Duodenal mucosa (tissue), 2 donors: ENCODE data around the gene THOC5.

Experiments used
- H3K27ac ChIP-seq: one replicate; pipeline ENCODE4 v1.7.0; 2013; ENCODE audit warnings: low read depth, low read length
- H3K27me3 ChIP-seq, 2 donors: one replicate each; pipeline ENCODE4 v1.7.0; 2013; ENCODE audit warnings: low read length in 2 of 2, control low read depth in 1 of 2; ENCODE audit not compliant: insufficient read depth in 2 of 2, control insufficient read depth in 1 of 2
- H3K36me3 ChIP-seq, 2 donors: one replicate each; pipeline ENCODE4 v1.7.0; 2013; ENCODE audit warnings: low read length in 2 of 2, control low read depth in 1 of 2; ENCODE audit not compliant: insufficient read depth in 2 of 2, control insufficient read depth in 1 of 2
- H3K4me1 ChIP-seq, 2 donors: one replicate each; pipeline ENCODE4 v1.7.0; 2013; ENCODE audit warnings: low read length in 2 of 2, control low read depth in 1 of 2; ENCODE audit not compliant: insufficient read depth in 2 of 2, control insufficient read depth in 1 of 2
- H3K4me3 ChIP-seq, 2 donors: one replicate each; pipeline ENCODE4 v1.7.0; 2013; ENCODE audit warnings: low read length in 2 of 2, low read depth in 1 of 2
- H3K9ac ChIP-seq, 2 donors: one replicate each; pipeline ENCODE4 v1.7.0; 2013; ENCODE audit warnings: low read length in 2 of 2, low read depth in 1 of 2
- H3K9me3 ChIP-seq, 2 donors: one replicate each; pipeline ENCODE4 v1.7.0; 2013; ENCODE audit warnings: low read length in 2 of 2, control low read depth in 1 of 2; ENCODE audit not compliant: control insufficient read depth in 1 of 2

The THOC5 gene

GRCh38 chr22:29484642-29485041 is 68.9 kb downstream of the THOC5 start:
- H3K36me3 ChIP-seq: no peaks in the 10 kb centered on the region
- H3K9me3 ChIP-seq: no peaks in the 10 kb centered on the region

DNA sequence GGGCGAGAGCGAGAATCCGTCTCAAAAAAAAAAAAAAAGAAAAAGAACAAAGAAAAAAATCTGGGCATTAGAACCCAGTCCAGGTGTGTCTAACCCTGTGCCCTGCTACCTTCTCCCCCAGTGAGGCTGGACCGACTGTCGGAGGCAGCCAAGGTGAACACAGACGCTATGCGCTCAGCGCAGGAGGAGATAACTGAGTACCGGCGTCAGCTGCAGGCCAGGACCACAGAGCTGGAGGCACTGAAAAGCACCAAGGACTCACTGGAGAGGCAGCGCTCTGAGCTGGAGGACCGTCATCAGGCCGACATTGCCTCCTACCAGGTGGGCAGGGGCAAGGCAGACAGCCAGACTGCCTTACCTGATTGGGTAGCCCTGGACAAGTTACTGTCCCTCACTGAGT is 70.3 kb downstream of the THOC5 start:
- Histone ChIP-seq H3K27me3 (peaks cover 25 to 37% of the 10 kb centered on the region in 2 donors), H3K9ac (no peak overlapping the region), H3K4me3 (no peak overlapping the region), H3K36me3 (no peaks in the 10 kb centered on the region), H3K9me3 (no peaks in the 10 kb centered on the region), H3K27ac (no peak overlapping the region), H3K4me1 (no peaks in the 10 kb centered on the region)

More at GRCh38 chr22:29484642-29485041, 68.9 kb downstream of the THOC5 start:
- Histone ChIP-seq H3K27ac (no peak overlapping the region), H3K9ac (no peak overlapping the region), H3K4me1 (no peaks in the 10 kb centered on the region), H3K27me3 (peaks cover 14 to 26% of the 10 kb centered on the region in 2 donors), H3K4me3 (no peak overlapping the region)

GRCh38 chr22:29482726-29483125 is 70.8 kb downstream of the THOC5 start:
- no peak overlapping the region for H3K4me3 ChIP-seq
- no peaks in the 10 kb centered on the region for H3K9me3 ChIP-seq
- H3K27ac ChIP-seq: no peak overlapping the region
- H3K4me1 ChIP-seq: no peaks in the 10 kb centered on the region
- peaks cover 25 to 43% of the 10 kb centered on the region in 2 donors for H3K27me3 ChIP-seq
- H3K9ac ChIP-seq: no peak overlapping the region
- no peaks in the 10 kb centered on the region for H3K36me3 ChIP-seq

DNA sequence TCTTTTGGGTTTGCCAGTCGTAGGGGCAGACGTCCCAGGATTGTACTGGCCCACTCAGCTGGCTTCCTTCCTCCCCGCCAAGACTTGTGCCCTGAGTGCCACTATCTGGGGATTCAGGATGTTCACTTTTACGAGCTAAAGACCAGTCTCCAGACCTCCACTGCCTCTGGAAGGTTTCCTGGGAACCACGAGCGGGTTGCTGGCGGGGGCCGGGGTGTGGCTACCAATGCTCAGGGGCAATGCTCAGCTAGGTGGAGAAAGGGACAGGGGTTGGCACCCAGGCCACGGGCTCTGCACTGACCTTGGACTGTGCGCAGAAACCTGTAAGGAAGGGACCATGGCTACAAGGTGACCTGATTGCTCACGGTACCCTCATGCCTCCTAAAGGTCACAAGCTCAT is 71.3 kb downstream of the THOC5 start:
- Histone ChIP-seq H3K4me3 (no peak overlapping the region), H3K4me1 (no peaks in the 10 kb centered on the region), H3K36me3 (no peaks in the 10 kb centered on the region), H3K27me3 (peaks cover 25 to 46% of the 10 kb centered on the region in 2 donors), H3K9me3 (no peaks in the 10 kb centered on the region), H3K9ac (no peak overlapping the region), H3K27ac (no peak overlapping the region)

DNA sequence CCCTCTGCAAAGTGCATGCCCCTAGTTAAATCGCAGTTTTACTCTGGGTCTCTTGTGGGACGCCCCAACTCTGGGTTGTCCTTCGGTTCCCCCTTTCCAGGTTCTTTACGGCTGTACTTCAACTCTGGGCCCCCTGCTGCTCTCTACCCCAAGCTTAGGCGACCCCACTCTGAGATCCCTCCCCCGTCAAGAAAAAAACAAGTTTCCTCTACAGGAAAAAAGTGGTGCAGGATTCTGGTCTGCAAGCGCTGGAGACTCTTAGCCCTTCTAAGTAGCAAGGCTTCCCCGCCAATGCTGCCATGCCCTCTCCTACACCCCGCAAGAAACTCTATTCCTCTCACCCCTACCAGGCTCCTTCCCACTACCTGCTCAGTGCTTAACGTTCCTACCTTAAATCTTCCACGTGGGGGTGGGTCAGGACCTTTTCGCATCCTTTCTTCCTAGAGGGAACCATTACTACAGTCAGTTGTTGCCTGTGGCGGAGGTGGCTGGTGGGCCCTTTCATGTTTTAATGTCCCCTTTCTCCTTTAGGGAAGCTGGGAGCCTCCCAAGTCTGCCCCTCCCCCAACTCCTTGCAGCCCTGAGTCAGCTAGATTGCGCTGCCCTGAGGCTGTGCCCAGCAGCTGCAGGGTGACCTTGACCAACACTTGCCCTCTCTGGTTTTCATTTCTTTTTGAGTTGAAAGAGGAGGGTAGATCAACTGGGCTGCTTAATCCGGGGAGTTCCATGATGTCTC is 72.1 kb downstream of the THOC5 start:
- Histone ChIP-seq H3K4me1 (no peaks in the 10 kb centered on the region), H3K36me3 (no peaks in the 10 kb centered on the region), H3K9ac (no peak overlapping the region), H3K27me3 (peaks cover 27 to 46% of the 10 kb centered on the region in 2 donors), H3K9me3 (no peaks in the 10 kb centered on the region), H3K4me3 (no peak overlapping the region), H3K27ac (no peak overlapping the region)

DNA sequence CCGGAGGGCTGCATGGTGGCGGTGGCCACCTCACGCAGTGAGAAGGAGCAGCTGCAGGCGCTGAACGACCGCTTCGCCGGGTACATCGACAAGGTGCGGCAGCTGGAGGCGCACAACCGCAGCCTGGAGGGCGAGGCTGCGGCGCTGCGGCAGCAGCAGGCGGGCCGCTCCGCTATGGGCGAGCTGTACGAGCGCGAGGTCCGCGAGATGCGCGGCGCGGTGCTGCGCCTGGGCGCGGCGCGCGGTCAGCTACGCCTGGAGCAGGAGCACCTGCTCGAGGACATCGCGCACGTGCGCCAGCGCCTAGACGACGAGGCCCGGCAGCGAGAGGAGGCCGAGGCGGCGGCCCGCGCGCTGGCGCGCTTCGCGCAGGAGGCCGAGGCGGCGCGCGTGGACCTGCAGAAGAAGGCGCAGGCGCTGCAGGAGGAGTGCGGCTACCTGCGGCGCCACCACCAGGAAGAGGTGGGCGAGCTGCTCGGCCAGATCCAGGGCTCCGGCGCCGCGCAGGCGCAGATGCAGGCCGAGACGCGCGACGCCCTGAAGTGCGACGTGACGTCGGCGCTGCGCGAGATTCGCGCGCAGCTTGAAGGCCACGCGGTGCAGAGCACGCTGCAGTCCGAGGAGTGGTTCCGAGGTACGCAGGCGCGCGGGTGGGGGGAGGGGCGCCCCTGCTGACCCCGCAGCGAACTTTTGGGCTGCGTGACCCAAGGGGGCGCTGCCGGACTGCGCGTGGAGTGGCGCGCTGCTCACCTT is 72.9 kb downstream of the THOC5 start:
- peak overlapping the region in 1 of 2 donors; percentile 8 for H3K4me3 ChIP-seq
- no peak overlapping the region for H3K27ac ChIP-seq
- peaks cover 27 to 46% of the 10 kb centered on the region in 2 donors for H3K27me3 ChIP-seq

GRCh38 chr22:29480262-29480511 is 73.4 kb downstream of the THOC5 start:
- no peaks in the 10 kb centered on the region for H3K9me3 ChIP-seq
- peaks cover 30 to 46% of the 10 kb centered on the region in 2 donors for H3K27me3 ChIP-seq
- no peaks in the 10 kb centered on the region for H3K4me1 ChIP-seq
- no peak overlapping the region for H3K27ac ChIP-seq
- H3K9ac ChIP-seq: no peak overlapping the region
- no peaks in the 10 kb centered on the region for H3K36me3 ChIP-seq
- H3K4me3 ChIP-seq: peak overlapping the region in 1 of 2 donors; percentile 8

More for the DNA sequence above, 72.9 kb downstream of the THOC5 start:
- Histone ChIP-seq H3K36me3 (no peaks in the 10 kb centered on the region), H3K4me1 (no peaks in the 10 kb centered on the region), H3K9me3 (no peaks in the 10 kb centered on the region), H3K9ac (no peak overlapping the region)

GRCh38 chr22:29479417-29480261 is 73.9 kb downstream of the THOC5 start, which contains the start of gene NEFH:
TSS of gene NEFH (plus strand) at chr22:29480218. CDS start at chr22:29480263, 45 bp downstream.
- Histone ChIP-seq H3K36me3 (no peaks in the 10 kb centered on the region), H3K9ac (no peak within 1 kb of the TSS), H3K4me3 (peak within 1 kb of the TSS in 1 of 2 donors; percentile 8), H3K4me1 (no peaks in the 10 kb centered on the region), H3K27ac (no peak within 1 kb of the TSS), H3K27me3 (peaks cover 30 to 46% of the 10 kb centered on the region in 2 donors), H3K9me3 (no peaks in the 10 kb centered on the region)

DNA sequence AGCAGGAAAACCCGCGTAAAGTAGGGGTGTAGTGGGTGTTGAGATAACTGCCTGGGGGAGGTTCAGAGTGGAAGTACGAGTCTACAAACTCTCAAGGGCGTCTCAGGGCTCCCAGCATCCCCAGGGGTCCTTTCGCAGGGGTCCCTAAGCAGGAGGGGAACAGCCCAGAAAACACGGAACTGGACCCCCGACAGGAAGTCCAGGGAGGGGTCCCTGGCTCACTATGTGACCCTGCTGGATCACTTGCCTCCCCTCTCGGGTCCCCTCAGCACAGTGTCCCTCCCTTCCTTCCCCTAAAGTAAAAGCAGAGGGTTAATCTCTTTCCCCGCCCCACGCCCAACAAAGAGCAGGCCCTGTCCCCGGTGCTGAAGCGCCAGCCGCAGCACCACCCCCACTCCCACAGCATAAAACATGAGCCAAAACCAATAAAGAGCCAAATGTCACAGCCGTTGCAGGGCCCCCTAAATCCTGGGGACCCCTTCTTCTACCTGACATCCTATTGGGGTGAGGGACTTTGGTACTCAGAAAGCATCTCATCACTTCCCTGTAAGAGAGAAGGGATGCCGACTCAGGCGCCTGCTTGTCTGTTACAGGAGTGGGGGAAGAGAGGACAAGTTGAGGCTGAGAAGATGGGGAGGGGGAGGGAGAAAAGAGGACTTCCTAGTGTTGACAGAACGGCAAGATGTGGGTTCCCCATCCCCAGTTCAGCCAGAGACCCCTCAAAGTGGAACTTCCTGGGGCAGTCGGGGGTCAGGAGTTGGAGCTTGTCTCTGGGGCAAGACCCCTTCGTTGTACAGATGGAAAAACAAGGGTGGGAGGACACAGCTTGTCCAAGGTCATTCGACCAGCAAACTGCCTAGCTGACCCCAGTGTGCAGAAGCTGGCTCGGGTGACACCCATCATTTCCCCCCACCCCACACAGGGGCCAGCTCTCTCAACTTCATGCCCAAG is 75.0 kb downstream of the THOC5 start:
- H3K9me3 ChIP-seq: no peaks in the 10 kb centered on the region
- H3K27ac ChIP-seq: no peak overlapping the region
- H3K4me3 ChIP-seq: no peak overlapping the region
- H3K27me3 ChIP-seq: peaks cover 30 to 46% of the 10 kb centered on the region in 2 donors
- H3K9ac ChIP-seq: no peak overlapping the region
- H3K4me1 ChIP-seq: no peaks in the 10 kb centered on the region
- H3K36me3 ChIP-seq: no peaks in the 10 kb centered on the region
